NCI-H446 treated with DMSO at 0.1 percent for 48 hours (cell line): ENCODE measurements around the gene PLD5.
"Not testable (repeated sequence)": the region's sequence is repeated elsewhere in the genome, so short reads cannot be mapped to it uniquely, and the experiment has no call there.

Experiments
- DNase-seq: peaks from one replicate; lab custom pipeline; 2025; lab: John Stamatoyannopoulos, UW

PLD5 gene

DNA sequence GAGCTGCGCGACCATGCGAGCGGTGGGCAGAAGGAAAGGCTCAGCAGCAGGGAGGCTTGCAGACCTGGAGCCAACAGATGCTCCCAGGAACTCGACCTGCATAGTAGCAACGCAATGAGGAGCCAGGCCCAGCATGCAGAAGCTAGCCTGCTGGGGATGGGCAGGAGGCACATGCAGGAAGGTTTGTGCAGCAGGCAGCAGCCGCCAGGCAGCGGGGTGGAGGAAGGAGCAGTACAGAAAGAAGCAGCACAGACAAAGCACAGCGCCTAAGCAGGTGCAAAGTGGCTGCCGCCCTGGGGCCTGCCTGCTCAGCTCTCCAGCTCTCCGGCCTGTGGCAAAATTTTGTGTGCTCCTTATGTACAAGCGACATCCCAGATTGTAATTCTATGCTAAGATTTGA lies 312.1 kb downstream of the PLD5 start:
- DNase-seq = no peak

DNA sequence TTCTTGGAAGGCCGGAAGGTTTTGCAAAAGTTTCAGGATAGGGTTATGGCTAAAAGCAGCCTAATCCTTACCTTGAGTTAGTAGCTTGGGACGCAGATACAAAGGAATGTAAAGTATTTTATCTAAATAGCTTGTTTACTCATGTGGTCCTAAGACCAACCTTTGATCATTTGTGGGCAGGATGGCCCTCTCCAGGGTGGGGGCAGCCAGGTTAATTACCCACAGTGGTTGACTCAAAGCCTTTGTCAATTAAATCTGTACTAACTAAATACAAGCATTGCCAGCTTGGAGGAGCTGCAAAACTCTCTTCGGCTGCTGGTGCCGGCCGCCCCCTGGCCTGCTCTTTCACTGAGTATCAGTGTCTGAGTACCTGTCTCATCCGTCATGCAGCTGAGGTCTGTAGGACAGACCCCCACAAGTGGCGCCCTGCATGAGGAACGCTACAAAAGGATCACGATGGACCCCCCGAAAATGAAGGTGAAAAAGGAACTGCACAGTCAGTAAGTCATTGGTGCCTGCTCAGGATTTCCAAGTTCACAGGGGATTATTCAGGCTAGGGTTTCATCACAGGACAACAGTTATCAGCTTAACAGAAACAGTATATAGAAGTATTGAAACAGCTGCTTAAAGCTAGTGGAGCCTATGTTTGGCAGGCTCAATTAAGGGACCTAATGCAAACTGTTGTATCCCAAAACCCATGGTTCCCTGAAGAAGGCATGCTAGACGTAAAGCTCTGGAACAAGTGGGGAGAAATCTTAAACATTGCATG lies 313.1 kb downstream of the PLD5 start:
- no peak for DNase-seq

DNA sequence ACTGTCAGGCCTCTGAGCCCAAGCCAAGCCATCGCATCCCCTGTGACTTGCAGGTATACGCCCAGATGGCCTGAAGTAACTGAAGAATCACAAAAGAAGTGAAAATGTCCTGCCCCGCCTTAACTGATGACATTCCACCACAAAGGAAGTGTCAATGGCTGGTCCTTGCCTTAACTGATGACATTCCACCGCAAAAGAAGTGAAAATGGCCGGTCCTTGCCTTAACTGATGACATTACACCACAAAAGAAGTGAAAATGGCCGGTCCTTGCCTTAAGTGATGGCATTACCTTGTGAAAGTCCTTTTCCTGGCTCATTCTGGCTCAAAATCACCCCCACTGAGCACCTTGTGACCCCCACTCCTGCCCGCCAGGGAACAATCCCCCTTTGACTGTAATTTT lies 314.2 kb downstream of the PLD5 start:
- not testable (repeated sequence) for DNase-seq

DNA sequence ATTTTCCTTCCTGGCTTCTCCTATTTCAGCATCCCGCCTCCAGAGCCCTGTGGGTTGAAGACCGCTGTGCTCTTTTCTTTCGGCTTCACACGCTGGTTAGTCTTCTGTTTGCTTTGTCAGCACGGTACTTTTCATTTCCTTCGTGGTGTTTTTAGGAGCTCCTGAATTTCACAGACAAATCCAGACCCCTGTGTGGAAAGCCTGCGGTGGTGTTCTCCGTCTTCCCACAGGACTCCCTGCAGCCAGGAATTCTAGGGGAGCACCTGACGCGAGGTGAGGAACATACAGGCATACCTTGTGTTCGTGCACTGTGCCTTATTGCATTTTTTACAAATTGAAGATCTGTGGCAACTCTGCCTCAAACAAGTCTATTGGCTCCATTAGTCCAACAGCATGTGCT lies 315.4 kb downstream of the PLD5 start:
- DNase-seq = no peak

DNA sequence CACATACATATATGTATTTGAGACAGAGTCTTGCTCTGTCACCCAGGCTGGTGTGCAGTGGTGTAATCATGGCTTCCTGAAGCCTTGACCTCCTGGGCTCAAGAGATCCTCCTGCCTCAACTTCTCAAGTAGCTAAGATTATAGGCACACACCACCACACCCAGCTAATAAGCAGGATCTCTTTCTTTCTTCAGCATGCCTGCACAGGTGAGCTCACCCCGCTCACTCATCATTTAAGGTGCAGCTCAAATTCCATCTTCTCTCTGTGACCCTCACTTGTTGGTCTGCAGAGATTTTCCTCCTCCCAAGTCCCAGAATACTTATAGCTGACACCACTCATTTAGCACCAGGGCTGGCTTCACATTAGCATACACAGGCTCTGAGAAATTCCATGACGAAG lies 316.5 kb downstream of the PLD5 start:
- no peak for DNase-seq

DNA sequence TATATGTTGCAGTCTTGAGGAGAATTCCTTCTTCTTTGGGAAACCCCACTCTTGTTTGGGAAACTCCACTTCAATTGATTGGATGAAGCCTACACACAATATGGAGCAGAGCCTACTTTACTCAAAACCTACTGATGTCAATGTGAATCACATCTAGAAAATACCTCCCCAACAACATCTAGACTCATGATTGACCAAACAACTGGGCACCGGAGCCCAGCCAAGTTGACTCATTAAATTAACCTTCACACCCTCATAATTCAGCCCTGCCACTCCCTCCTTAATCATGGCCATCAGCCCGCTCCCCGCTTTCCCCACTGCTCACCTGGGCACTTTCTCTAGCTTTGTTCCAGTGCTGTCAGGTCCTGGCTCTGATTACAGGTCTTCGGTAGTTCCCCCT lies 317.5 kb downstream of the PLD5 start:
- no peak for DNase-seq

DNA sequence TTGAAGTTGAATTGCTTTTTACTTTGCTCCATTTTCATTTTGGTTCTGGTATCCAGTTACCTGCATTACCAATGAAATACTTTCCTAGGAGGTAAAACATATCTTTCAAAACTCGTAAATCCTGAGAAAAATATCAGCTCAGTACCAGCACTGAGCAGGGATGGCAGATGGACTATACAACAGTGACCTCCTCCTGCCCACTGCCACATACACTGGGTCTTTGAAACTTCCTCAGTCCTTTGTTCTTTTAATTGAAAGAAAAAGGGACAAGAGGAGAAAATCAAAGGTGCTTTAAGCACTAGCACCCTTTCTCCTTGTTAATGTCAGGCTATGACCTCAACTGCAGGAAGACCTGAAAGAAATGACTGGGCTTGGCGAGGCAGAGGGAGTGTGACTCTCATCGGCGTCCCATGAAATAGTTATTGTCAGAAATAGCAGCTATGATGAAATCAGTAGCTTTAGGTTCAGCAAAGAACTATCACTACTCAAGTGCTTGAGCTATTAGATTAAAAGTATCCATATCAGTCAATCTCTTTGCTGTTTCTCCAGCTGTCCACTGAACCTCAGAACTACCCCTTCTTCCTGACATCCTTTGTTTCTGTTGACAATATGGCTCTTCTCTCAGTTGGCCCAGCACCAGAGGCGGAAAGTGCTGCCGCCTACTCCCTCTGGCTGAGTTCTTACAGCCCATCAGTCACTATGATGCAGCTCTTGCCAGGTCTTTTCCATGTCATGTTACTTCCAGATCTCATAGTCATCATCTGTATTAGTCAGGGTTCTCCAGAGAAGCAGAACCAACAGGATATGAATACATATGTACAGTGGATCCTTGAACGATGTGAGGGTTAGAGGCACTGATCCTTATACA lies 318.6 kb downstream of the PLD5 start:
- DNase-seq = peak; percentile 99

DNA sequence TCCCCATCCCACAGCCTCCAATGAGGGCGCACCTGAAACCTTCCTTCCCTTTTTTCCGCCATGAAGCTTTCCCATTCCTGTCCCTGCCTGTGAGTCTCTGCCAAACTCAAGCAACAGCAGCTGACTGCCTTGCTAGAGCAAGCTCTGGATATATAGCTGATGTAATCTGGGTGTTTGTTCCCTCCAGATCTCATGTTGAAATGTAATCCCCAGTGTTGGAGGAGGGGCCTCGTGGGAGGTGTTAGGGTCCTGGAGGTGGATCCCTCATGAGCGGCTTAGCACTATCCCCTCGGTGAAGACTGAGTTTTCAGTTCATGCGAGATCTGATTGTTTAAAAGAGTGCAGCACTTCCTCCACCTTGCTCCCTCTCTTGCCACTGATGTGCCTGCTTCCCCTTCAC lies 321.2 kb downstream of the PLD5 start:
- no peak for DNase-seq

DNA sequence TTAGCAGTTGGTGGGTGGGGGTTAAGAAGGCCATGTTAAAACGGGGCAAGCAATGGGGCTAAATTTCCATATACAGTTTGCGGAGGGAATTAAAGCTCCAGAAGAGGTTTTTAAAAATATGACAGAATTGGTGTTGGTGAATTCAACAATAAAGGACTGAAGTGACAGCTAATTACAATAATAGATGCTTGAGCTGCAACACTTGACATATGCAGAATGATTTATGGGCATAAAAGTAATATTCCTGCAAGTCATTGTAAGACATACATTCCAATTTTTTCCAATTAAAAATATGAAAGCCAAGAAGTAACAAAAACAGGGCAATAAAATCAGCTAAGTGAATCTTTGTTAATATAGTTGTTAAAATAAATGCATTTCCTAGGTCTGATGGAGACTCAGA lies 323.4 kb downstream of the PLD5 start:
- peak; percentile 39 for DNase-seq

DNA sequence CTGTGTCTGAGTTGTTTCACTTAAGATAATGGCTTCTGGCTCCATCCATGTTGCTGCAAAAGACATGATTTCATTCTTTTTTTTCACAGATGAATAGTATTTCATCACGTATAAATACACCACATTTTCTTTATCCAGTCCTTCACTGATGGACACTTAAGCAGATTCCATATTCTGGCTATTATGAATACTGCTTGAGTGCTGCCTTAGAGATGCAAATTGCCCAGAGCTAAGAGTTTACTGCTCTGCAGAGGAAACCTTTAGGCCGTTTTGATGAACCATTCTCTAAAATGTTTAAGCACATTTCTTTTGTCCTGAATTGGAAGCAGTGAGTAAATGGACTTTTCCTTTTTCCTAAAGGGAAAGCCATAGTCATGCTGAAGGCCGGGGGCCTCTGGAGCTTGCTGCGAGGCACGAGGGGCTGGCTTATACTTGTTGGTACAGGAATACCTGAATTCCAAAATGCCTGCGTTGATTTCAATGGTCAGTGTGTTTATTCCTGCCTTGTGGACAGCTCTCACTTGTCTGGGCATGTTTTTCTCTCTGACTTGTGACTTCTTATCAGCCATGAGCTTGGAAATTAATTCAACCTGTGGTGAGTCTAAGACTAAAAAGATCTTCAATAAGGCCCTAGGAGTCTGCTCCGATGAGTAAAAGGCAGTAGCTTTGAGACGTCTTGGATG lies 324.6 kb downstream of the PLD5 start:
- DNase-seq = no peak

DNA sequence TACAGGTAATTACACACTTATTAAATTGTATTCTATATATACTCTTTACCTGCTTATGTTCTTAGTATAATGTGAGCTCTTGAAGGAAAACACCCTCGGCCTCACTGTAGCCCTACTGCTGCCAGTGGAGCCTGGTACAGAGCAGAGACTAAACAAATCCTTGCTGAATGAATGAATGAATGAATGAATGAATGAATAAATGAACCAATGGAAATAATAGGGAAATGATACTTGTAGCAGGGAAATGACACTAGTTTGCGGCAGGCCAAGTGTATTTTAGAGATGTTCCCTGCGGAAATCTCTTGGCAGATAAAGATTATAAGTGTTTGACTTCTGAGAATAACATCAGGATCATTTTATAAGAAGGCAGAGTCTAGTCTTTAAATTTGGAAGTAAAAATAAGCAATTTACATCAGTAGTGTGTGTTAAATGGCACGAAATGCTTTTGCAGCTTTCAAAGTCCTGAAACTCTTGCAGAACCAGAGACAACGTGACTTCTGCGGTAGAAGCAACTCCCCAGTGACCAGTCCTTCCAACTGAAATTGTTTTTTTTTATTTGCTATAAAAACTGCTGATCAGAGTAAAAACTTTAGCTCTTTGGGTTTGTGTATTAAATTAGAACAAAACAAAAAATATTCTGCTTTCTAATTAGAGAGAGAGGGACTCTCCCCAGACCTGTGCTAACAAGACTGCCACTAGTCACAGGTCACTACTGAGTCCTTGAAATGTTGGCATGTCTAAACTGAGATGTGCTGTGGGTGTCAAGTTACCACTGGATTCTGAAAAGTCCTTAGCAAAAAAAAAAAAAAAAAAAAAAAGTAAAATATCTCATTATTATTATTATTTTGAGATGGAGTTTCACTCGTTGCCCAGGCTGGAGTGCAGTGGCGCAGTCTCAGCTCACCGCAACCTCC lies 326.3 kb downstream of the PLD5 start:
- DNase-seq = no peak

DNA sequence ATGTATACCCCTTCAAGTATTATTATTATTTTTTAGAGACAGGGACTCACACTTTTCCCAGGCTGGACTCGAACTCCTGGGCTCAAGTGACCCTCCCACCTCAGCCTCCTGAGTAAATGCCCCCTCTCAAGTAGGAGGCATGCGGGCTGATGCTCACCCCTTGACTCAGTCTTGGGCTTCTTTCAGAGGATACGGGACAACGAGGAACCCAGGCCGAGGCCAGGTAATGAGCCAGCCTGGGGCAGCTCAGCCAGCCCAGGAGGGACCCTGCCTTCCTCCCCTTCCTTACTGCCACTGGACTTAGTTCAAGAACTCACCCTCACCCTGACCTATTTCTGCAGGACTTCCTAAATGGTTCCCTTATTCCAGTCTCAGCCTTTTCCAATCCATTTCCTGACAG lies 327.6 kb downstream of the PLD5 start:
- DNase-seq = no peak

DNA sequence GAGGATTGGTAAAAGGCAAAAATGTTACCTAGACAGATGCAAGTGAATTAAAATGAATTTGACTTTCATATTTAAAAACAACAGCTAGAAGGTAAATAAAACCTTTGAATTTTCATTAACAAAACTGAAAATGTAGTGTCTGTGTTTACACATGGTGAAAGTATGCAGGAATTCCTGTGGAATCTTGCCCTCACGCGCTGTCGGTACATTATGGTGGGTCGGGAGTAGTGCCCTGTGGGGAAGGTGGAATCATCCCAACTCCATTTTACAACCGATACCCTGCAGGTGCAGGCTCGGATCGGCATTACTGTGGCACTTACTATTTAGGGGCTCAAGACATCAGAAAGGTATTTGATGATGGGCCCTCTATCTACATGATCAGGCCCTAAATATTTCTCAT lies 328.4 kb downstream of the PLD5 start:
- DNase-seq = no peak

DNA sequence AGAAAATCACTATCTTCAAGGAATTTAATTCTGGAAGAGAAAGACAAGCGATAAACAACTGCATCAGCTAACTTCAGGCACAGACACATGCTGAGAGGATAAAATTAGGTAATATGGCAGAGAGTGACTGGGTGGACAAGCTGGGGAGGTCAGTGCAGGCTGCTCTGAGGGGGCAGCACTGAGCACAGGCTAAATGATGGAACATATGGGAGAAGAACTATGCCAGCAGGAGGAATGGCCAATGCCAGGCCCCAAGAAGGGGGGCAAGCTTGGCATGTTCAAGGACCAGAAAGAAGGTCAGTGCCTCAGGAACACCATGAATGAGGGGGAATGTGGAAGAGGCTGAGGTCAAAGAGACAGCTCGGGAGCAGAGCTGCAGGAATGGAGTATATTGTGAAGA lies 334.9 kb downstream of the PLD5 start:
- DNase-seq = peak; percentile 79

DNA sequence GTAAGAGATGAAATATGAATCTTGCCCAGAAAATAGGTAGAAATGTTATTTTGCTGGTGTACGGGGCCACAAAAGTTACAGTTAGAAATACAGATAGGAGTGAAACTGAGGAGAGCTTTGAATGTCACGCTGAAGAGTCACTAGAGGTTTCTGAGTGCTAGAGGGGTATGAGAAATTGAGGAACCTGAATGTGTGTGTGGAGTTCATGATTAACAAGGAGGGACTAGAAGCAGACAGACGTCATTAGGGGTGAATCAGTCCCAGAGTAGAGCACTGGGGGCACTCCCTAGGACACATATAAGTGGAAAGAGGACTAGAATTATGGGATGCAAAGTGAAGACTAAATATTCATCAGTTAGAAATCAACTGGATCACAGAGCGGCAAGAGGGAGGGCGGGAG lies 336.7 kb downstream of the PLD5 start:
- no peak for DNase-seq

DNA sequence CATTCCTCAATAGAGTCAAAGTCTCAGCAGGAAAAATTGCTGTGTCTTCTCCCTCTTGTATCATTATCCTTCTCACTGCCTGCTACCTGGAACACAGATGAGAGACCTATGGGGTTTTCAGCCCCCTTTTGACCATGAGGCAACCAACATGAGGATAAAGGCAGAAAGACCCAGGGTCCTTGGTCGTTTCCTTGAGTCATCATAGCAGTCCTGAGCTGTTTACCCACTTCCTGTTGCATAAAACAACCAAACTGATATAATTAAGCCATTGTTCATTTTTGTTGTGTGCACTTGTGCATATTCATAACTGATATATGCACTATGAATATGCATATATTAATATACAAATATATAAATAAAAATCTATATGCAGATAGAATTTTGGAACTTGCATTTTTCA lies 337.3 kb downstream of the PLD5 start:
- DNase-seq = no peak

DNA sequence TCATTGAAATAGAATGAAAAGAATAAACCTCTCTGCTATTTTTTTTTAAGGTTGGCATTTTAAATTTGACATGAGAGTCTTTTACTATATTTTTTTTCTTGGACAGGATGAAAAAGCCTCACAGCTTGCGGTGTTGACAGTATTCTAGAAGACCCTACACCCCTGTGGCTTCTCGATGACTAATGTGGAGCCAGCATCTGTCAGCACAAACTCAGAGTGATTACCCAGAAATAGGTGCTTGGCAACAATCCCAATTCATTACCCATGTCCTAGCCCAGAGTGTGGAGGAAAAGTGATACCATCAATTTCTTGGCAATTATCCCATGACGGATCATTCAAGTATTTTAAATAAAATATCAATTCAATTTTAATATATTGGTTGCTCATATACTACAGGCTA lies 338.8 kb downstream of the PLD5 start:
- peak; percentile 99 for DNase-seq

DNA sequence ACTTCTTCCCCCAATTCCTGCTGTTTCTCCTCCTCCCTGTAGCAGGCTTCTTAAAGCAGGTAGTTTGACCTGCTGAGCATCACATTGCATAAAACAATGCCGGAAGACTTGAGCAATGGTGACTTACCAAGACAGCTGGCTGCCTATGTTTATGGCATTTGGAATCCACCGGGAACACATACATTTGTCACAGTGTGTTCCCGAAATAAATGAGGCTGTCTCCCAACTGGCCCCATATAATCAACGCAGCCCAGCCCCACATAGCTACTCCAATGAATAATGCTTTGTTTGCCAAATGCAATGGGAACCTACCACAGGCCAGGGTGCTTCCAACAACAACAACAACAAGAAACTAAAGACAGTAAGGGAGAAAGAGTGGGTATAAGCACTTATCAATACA lies 339.5 kb downstream of the PLD5 start:
- peak; percentile 92 for DNase-seq

DNA sequence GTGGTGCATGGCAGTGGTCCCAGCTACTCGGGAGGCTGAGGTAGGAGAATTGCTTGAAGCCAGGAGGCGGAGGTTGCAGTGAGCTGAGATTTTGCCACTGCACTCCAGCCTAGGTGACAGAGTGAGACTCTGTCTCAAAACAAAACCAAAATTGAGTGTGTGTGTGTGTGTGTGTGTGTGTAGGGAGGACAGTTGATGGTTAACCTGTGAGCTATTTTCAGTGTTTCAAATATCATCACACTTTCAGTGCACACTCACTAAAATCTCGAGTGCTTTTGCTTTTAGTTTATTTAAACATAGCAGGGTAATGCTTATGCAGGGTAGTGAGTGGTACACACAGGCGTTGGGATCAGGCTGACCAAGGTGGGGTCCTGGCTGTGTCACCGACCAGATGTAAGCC lies 344.7 kb downstream of the PLD5 start:
- not testable (repeated sequence) for DNase-seq

DNA sequence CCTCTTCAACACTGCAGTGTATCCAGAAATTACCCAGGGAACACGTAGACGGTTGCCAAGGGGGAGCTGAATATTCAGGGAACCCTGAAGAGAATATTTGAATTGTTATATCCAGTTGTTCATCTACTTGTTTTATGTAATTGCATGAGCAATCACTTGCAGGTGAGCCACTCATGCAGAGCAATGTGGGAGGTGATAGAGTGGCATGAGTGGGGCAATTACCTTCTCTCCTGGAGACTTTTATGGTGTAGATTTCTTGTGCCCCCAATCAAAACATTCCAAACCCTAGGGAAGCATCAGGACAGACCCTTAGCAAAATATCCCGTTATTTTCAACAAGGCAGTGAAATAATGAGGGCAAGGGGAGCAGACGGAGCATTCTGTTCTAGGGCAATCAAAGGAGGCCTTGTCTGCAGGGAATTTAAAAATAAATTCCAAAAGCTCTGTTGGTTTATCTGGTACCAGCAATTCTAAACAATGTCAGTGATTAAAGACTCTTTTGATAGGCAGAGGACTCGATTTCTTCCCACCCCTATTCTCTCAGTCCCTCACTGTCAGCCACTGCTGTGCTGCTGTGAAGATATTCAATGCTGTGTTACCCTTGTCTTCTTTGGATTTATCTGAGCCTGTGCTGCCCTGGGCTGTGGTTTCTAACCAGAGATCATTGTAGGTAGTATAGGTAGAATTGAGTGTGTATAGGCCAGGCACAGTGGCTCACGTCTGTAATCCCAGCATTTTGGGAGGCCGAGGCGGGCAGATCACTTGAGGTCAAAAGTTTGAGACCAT lies 345.4 kb downstream of the PLD5 start:
- DNase-seq = no peak

DNA sequence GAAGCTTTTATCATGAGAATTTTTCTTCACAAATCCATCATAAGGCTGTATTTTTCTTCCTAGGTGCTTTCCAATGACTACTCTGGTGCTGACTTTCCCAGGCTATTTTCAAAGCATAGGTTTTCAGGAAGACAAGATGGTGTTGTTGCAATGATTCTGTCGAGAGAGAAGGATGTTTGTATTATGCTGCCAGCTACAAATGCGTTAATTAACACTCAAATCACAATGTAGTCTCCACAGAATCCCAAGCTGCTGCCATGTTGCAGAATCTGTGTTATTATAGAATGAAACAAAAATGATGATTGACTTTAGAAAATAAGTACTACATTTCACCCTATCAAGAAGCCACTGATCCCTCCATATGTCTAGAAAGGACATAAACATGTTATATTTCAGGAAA lies 346.1 kb downstream of the PLD5 start:
- no peak for DNase-seq
